Activated CD4-positive, alpha-beta T cell treated with anti-CD3 and anti-CD28 coated beads, Interleukin-10, Interleukin-2, amounts not matched to agents 100 ng/mL and 50 ng/mL, durations not matched to agents 16 hours and 8 hours (primary cell): ENCODE data around the gene TBC1D7.
"Not testable (repeated sequence)": the region's sequence is repeated elsewhere in the genome, so short reads cannot be mapped to it uniquely, and the experiment has no call there.

Experiments used
- DNase-seq: peaks from one replicate; pipeline ENCODE4 v3.0.0-alpha.2; 2020

TBC1D7 gene

DNA sequence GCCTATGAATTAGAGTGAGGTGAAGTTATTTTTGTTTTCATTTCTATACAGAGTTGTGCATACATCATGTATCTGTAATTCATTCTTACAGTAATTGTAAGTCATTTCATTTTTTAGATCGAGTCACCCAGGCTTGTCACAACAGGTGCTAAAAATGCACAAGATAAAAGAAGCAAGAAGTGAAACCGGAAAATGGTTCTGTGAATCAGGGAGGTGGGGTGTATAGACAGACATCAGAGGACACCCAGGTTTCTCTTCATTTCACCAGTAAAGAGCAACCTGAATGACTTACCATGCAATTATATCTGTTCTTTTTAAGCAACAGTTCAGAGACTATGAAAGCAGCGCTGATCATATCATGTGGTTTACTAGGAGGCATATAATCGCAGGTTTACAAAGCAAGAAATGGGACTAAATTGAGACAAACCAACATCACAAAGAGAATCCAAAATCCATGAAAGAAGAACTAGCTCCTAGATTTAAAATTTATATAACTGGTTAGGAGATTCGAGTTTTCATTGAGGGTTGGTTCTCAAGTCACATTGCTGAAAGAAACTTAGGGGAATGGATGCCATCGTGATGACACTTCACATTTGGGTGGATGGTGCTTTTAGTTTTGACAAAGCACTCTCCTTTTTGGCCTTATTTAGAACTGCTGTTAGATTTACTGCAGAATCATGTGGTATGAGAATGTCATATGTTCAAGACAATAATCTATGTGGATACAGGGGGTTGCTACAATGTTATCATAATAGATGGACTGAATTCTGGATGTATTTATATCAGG, 27.9 kb upstream of the TBC1D7 start:
- DNase-seq, result peak; percentile 85

DNA sequence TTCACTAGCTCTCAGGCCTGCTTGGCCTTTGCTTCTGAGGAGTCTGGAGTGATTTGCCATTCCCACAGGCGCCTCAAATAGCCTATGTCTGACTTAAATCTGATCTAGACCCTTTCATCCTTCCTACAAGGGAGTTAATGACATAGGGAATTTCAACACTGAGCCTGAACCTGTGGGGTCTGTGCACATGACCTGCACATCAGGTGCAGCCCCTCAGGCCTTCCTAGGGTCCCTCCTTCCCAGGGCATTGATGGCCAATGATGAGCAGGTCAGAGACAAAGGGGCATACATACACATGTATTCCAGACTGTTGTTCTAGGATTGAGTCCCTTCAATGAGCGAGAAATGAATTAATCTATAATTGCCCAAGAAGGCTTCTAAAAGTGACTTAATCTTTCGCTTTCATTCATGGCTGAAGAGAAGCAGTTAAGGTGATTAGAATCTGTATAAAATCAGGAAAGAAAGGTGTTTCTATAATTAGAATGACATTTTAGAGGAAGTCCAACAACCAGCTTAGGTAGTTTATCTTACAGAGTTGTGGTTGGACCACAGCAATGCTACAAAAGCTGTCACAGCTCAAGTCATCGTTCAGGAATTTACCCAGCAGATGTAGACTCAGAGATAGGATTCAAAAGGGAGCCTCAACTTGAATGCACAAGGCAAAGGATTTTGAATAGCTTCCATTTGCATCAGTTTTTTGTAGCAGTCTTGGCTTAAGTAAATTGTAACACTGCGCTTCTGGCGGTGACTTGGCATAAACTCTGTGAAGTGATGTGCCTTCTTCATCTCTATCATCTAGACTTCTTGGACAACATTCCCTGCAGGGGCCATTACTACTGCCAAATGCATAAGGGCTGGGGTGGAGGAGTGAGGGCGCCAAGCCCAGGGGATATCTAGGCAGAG, 27.0 kb upstream of the TBC1D7 start:
- DNase-seq, result peak; percentile 64

- no peak for DNase-seq
These were observed 26.1 kb upstream of the TBC1D7 start for GRCh38 chr6:13354331-13355042.

- no peak for DNase-seq
These were observed 23.8 kb upstream of the TBC1D7 start for GRCh38 chr6:13352165-13352564.

- no peak for DNase-seq
These were observed 22.9 kb upstream of the TBC1D7 start for GRCh38 chr6:13351271-13351670.

DNA sequence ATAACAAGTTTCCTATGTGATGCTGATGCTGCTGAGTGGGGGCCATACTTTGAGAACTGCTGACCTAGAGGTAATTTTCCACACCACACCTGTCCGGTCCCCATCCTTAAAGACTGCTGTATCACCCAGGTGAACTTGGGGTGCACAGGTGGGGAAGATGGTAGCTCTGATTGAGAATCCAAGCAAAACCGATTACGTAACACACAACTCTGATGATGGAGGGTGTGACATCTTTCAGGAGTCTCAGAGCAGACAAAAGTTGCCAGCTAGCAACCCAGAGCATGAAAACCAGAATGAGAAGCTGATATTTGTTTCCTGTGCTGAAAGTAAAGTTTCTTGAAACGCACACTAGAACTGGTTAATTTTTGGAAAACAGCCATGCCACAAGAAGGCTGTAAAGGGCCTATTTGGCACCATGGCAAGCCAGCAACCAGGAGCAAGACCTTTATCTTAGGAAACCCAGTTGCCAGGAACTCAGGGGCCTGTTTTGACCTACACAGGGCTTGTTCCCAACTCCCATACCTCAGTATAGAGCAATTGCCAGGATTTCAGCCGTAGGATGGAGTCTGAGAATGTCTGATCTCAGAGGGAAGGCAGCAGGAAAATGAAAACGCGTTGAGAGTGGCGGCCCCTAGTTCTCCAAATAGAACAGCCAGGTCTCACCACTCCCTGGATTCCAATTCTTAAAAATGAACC, 21.6 kb upstream of the TBC1D7 start:
- no peak for DNase-seq

DNA sequence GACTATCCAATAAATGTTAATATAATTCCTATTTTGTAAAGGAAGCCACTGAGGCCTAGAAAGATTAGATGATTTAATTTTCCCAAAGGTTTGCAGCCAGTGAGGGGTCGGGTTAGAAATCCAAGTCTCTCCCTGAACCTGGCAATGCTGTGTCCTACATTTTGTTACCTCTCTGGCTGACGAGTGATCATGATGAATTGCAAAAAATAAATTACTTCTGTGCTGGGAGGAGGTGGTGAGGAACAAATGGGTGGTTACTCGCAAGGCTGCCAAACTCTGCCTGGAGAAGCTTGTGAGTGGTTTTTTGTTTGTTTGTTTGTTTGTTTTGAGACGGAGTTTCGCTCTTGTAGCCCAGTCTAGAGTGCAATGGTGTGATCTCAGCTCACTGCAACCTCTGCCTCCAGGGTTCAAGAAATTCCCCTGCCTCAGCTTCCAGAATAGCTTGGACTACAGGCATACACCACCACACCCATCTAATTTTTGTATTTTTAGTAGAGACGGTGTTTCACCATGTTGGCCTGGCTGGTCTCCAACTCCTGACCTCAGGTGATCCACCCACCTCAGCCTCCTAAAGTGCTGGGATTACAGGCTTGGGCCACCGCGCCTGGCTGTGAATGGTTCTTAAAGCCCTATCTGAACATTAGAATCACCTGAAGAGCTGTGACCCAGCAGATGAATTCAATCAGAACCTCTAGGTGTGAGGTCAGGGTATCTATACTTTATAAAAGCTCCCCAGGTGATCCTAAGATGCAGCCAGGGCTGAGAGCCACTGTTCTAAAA, 20.2 kb upstream of the TBC1D7 start:
- DNase-seq, result no peak

GRCh38 chr6:13346245-13346644, 17.9 kb upstream of the TBC1D7 start:
- DNase-seq, result no peak

DNA sequence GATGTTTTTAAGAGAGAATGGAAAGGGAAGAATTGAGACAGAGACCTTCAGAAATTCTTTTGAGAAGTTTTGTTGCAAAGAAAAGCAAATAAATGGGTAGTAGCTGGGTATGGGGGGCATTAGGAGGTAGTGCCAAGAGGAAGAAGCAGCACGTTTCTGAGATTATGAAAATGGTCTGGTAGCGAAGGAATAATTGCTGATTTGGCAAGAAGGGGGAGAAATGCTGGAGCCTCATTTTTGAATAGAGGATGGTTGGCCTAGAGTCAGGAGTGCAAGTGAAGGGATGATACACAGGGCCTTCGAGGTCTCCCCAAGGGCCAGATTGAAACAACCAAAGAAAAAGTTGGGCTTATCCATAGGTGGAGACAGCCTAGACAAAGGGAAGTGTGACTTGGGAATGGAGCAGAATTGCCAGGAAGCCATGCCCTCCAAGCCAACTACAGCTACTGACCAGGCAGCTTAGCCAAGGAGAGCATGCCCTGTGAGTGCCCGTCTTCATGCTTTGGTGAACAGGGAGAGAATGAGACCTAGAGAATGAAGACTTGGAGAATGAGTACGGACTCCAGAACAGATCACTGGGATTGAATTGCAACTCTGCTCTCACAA, 14.2 kb upstream of the TBC1D7 start:
- DNase-seq, result no peak

- no peak for DNase-seq
These were observed 11.7 kb upstream of the TBC1D7 start for GRCh38 chr6:13339863-13340630.

- no peak for DNase-seq
These were observed 9.7 kb upstream of the TBC1D7 start for GRCh38 chr6:13338038-13338437.

DNA sequence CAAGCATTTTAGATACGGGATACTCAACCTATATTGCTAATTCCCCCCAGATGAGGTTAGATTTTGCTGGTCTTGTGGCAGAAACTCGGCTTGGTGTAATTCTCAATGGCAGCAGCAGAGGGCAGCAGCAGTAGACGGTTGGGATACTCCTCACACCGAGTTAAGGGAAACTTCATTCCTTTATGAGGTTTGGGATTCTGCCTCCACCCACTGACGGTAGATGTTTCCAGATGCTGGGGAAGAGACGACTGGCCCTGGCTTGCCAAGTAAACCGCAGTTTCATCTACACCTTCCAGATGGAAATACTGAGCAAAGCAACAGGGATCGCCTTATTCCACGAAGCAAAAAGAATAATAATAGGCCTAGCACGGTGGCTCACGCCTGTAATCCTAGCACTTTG, 8.2 kb upstream of the TBC1D7 start:
- DNase-seq, result peak; percentile 71

GRCh38 chr6:13334953-13335352, 6.6 kb upstream of the TBC1D7 start:
- no peak for DNase-seq

DNA sequence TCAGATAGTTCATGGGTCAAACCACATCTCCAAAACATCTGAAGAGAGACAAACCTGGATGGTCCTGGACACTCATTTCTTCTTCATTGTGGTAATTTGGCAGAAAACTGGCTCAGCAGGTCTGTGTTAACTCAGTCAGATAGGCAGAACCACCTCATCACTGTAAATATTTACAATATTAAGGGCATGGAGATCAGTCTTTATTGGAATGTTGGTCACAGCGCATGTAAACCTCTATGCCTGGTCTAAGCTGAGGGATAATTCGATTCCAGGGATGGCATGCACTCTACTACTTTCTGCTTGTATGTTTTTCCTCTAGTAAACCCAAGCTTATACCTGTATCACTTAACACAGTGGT, 4.0 kb upstream of the TBC1D7 start:
- no peak for DNase-seq

- DNase-seq, result peak; percentile 52
These were observed 3.4 kb upstream of the TBC1D7 start for GRCh38 chr6:13331516-13332348.

DNA sequence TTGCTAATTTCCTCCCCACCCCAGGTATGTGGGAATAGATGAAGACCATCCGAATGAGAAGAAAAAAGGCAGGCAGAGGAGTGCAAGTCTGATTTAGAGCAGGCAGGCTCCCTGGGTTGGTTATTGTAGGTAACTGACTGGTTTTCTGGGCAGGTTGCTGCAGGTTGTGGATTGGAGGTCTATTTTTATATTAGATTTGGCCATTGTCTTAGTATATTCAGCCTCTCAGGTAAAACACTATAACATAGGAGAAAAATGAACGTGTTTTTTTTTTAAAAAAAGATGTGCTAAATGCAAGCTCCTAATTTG, 492 bp upstream of the TBC1D7 start:
- DNase-seq, result no peak

GRCh38 chr6:13327691-13328075, 654 bp downstream of the TBC1D7 start:
- DNase-seq, result no peak

GRCh38 chr6:13326031-13326586, 2.2 kb downstream of the TBC1D7 start:
- DNase-seq, result not testable (repeated sequence)

GRCh38 chr6:13319891-13320564, 8.3 kb downstream of the TBC1D7 start:
- DNase-seq, result no peak
